Duodenal mucosa (tissue), 2 donors: ENCODE results near the gene SLC25A23.

Experiments used
- H3K27ac ChIP-seq: one replicate; pipeline ENCODE4 v1.7.0; 2013; ENCODE audit warnings: low read depth, low read length
- H3K27me3 ChIP-seq, 2 donors: one replicate each; pipeline ENCODE4 v1.7.0; 2013; ENCODE audit warnings: low read length in 2 of 2, control low read depth in 1 of 2; ENCODE audit not compliant: insufficient read depth in 2 of 2, control insufficient read depth in 1 of 2
- H3K36me3 ChIP-seq, 2 donors: one replicate each; pipeline ENCODE4 v1.7.0; 2013; ENCODE audit warnings: low read length in 2 of 2, control low read depth in 1 of 2; ENCODE audit not compliant: insufficient read depth in 2 of 2, control insufficient read depth in 1 of 2
- H3K4me1 ChIP-seq, 2 donors: one replicate each; pipeline ENCODE4 v1.7.0; 2013; ENCODE audit warnings: low read length in 2 of 2, control low read depth in 1 of 2; ENCODE audit not compliant: insufficient read depth in 2 of 2, control insufficient read depth in 1 of 2
- H3K4me3 ChIP-seq, 2 donors: one replicate each; pipeline ENCODE4 v1.7.0; 2013; ENCODE audit warnings: low read length in 2 of 2, low read depth in 1 of 2
- H3K9ac ChIP-seq, 2 donors: one replicate each; pipeline ENCODE4 v1.7.0; 2013; ENCODE audit warnings: low read length in 2 of 2, low read depth in 1 of 2
- H3K9me3 ChIP-seq, 2 donors: one replicate each; pipeline ENCODE4 v1.7.0; 2013; ENCODE audit warnings: low read length in 2 of 2, control low read depth in 1 of 2; ENCODE audit not compliant: control insufficient read depth in 1 of 2

Gene SLC25A23

GRCh38 chr19:6494438-6495036, 34.9 kb upstream of the SLC25A23 start:
- peaks cover 2 to 5% of the 10 kb centered on the region in 2 donors for H3K27me3 ChIP-seq
- H3K27ac ChIP-seq: no peak overlapping the region
- no peaks in the 10 kb centered on the region for H3K4me1 ChIP-seq
- no peak overlapping the region for H3K4me3 ChIP-seq
- no peaks in the 10 kb centered on the region for H3K9me3 ChIP-seq
- no peak overlapping the region for H3K9ac ChIP-seq
- no peaks in the 10 kb centered on the region for H3K36me3 ChIP-seq

GRCh38 chr19:6491802-6492592, 32.4 kb upstream of the SLC25A23 start:
- no peaks in the 10 kb centered on the region for H3K4me1 ChIP-seq
- H3K36me3 ChIP-seq: no peaks in the 10 kb centered on the region
- H3K4me3 ChIP-seq: no peak overlapping the region
- no peak overlapping the region for H3K9ac ChIP-seq
- peaks cover 0 to 5% of the 10 kb centered on the region in 2 donors for H3K27me3 ChIP-seq
- no peaks in the 10 kb centered on the region for H3K9me3 ChIP-seq
- no peak overlapping the region for H3K27ac ChIP-seq

- Histone ChIP-seq H3K9ac (no peak overlapping the region), H3K4me3 (peak overlapping the region; percentile 36 to 54), H3K4me1 (no peaks in the 10 kb centered on the region), H3K9me3 (no peaks in the 10 kb centered on the region), H3K36me3 (no peaks in the 10 kb centered on the region), H3K27me3 (peaks cover 0 to 5% of the 10 kb centered on the region in 2 donors), H3K27ac (no peak overlapping the region)
Measured at GRCh38 chr19:6490134-6490533, 30.5 kb upstream of the SLC25A23 start.

GRCh38 chr19:6489278-6490061, 29.9 kb upstream of the SLC25A23 start:
- Histone ChIP-seq H3K4me1 (no peaks in the 10 kb centered on the region), H3K4me3 (peak overlapping the region; percentile 36 to 54), H3K36me3 (no peaks in the 10 kb centered on the region), H3K9ac (peak overlapping the region in 1 of 2 donors; percentile 6), H3K27ac (no peak overlapping the region), H3K9me3 (no peaks in the 10 kb centered on the region), H3K27me3 (peaks cover 0 to 5% of the 10 kb centered on the region in 2 donors)

- peaks cover 2 to 5% of the 10 kb centered on the region in 2 donors for H3K27me3 ChIP-seq
- H3K9me3 ChIP-seq: no peaks in the 10 kb centered on the region
- H3K36me3 ChIP-seq: no peaks in the 10 kb centered on the region
- no peaks in the 10 kb centered on the region for H3K4me1 ChIP-seq
- no peak overlapping the region for H3K27ac ChIP-seq
- no peak overlapping the region for H3K4me3 ChIP-seq
- no peak overlapping the region for H3K9ac ChIP-seq
Measured at GRCh38 chr19:6484831-6485230, 25.2 kb upstream of the SLC25A23 start.

- Histone ChIP-seq H3K4me3 (no peak overlapping the region), H3K9ac (no peak overlapping the region), H3K27ac (no peak overlapping the region), H3K9me3 (no peaks in the 10 kb centered on the region), H3K4me1 (no peaks in the 10 kb centered on the region), H3K27me3 (peaks cover 0 to 2% of the 10 kb centered on the region in 2 donors), H3K36me3 (no peaks in the 10 kb centered on the region)
Measured at GRCh38 chr19:6484230-6484629, 24.6 kb upstream of the SLC25A23 start.

- Histone ChIP-seq H3K4me3 (no peak overlapping the region), H3K9me3 (no peaks in the 10 kb centered on the region), H3K27me3 (peaks cover 0 to 2% of the 10 kb centered on the region in 2 donors), H3K36me3 (no peaks in the 10 kb centered on the region), H3K27ac (no peak overlapping the region), H3K9ac (no peak overlapping the region), H3K4me1 (no peaks in the 10 kb centered on the region)
Measured at GRCh38 chr19:6483235-6483634, 23.6 kb upstream of the SLC25A23 start.

GRCh38 chr19:6482343-6482686, 22.7 kb upstream of the SLC25A23 start:
- H3K9ac ChIP-seq: peak overlapping the region in 1 of 2 donors; percentile 74
- H3K4me3 ChIP-seq: peak overlapping the region in 1 of 2 donors; percentile 68
- no peaks in the 10 kb centered on the region for H3K36me3 ChIP-seq
- peaks cover 0 to 2% of the 10 kb centered on the region in 2 donors for H3K27me3 ChIP-seq
- H3K4me1 ChIP-seq: no peaks in the 10 kb centered on the region
- H3K27ac ChIP-seq: no peak overlapping the region
- H3K9me3 ChIP-seq: no peaks in the 10 kb centered on the region

GRCh38 chr19:6481541-6482342, 22.1 kb upstream of the SLC25A23 start, which contains the start of gene DENND1C:
Gene DENND1C (minus strand): TSS chr19:6481787. CDS start chr19:6481695, 92 bp downstream.
- Histone ChIP-seq H3K9ac (peak within 1 kb of the TSS; percentile 57 to 74), H3K27me3 (peaks cover 0 to 2% of the 10 kb centered on the region in 2 donors)

More at GRCh38 chr19:6481541-6482342, 22.1 kb upstream of the SLC25A23 start, which contains the start of gene DENND1C:
- Histone ChIP-seq H3K36me3 (peaks cover 0 to 4% of the 10 kb centered on the region in 2 donors), H3K27ac (peak within 1 kb of the TSS; percentile 11), H3K9me3 (no peaks in the 10 kb centered on the region), H3K4me3 (peak within 1 kb of the TSS; percentile 50 to 68), H3K4me1 (no peaks in the 10 kb centered on the region)
